K562 (cell line): ENCODE results near the gene XAB2. TPM values are rescaled to one million over a fixed set of nuclear protein-coding genes. Genes with fewer than 3 reads are reported as not detected.
A peak's percentile ranks its signal among the peaks of the same experiment; 100 is the strongest.

Experiments
- ATAC-seq: fragments of 200-7000 bp; cut with Tn5 transposase; 3 replicates; pipeline ENCODE4 v1.9.1; 2020; ENCODE audit warnings: moderate library complexity
- BruUV-seq: library from RNA; stranded (reverse); fragments of 400-500 nt; replicated peaks from 2 replicates; lab custom pipeline; 2021; lab: Mats Ljungman, UMichigan
- CTCF ChIA-PET: fragments of 300-600 bp; formaldehyde crosslinking; extraction: SDS; loops from one replicate; lab custom pipeline; 2021; ENCODE audit warnings: low intra/inter-chr PET ratio; lab: Yijun Ruan, JAX
- POLR2A ChIA-PET: fragments of 300-600, 350-650 bp; sonication (Branson Sonifier 250); formaldehyde crosslinking; extraction: SDS; loops from one replicate; lab custom pipeline; 2021; ENCODE audit warnings: antibody characterized with exemption, inconsistent platforms; lab: Yijun Ruan, JAX
- DNase-seq, 4 experiments: peaks; one replicate each; pipeline versions ENCODE4 v3.0.0 to v3.0.0-alpha.2; 2011 to 2018; ENCODE audit warnings: low spot score in 3 of 4, mixed read lengths in 3 of 4; ENCODE audit errors: extremely low read depth in 1 of 4
- FAIRE-seq: peaks from 2 replicates; lab custom pipeline; 2011; peaks lifted over from hg19 to GRCh38; lab: Jason Lieb, UNC
- H2AFZ ChIP-seq: 2 replicates; pipeline ENCODE4 v1.6.0; 2011; ENCODE audit warnings: low read depth, low read length, control low read depth, inconsistent platforms
- H3K27ac ChIP-seq: fragments of 200-600 bp; 3 replicates; pipeline ENCODE4 v1.8.0; 2011; ENCODE audit warnings: low read depth, mild to moderate bottlenecking, control low read depth, inconsistent platforms, low read length, moderate library complexity, mixed read lengths; ENCODE audit errors: extremely low read depth
- H3K27me3 ChIP-seq, 2 experiments: fragments of 300-600 bp in 1 of 2; 2 replicates in 1 of 2; 3 replicates in 1 of 2; pipeline versions ENCODE4 v1.6.0 to v1.8.0; 2011; ENCODE audit warnings: inconsistent platforms in 2 of 2, low read length in 2 of 2, mild to moderate bottlenecking in 1 of 2, mixed read lengths in 1 of 2, moderate library complexity in 1 of 2; ENCODE audit not compliant: control insufficient read depth in 2 of 2, insufficient read depth in 2 of 2
- H3K36me3 ChIP-seq: fragments of 300-600 bp; 3 replicates; pipeline ENCODE4 v1.8.0; 2011; ENCODE audit warnings: mild to moderate bottlenecking, low read length, inconsistent platforms; ENCODE audit not compliant: control insufficient read depth, insufficient read depth
- H3K4me1 ChIP-seq, 2 experiments: fragments of 200-600 bp in 1 of 2; replicated peaks in 1 of 2; 2 replicates in 1 of 2; 3 replicates in 1 of 2; pipeline versions ENCODE4 v1.5.1 to v1.8.0; 2011; ENCODE audit warnings: inconsistent platforms in 2 of 2, low read length in 2 of 2, mild to moderate bottlenecking in 1 of 2, mixed read lengths in 1 of 2, moderate library complexity in 1 of 2; ENCODE audit not compliant: control insufficient read depth in 2 of 2, insufficient read depth in 2 of 2
- H3K4me2 ChIP-seq: 2 replicates; pipeline ENCODE4 v1.6.1; 2011; ENCODE audit warnings: low read length, control low read depth, inconsistent platforms, mixed read lengths; ENCODE audit not compliant: insufficient read depth
- H3K4me3 ChIP-seq: fragments of 200-600 bp; sonication (generic), shearing (Covaris generic); 2 replicates; pipeline ENCODE4 v1.5.1; 2016; ENCODE audit warnings: control low read depth, inconsistent platforms
- H3K79me2 ChIP-seq: fragments of 200-600 bp; 3 replicates; pipeline ENCODE4 v1.8.0; 2011; ENCODE audit warnings: low read length, inconsistent platforms; ENCODE audit not compliant: control insufficient read depth, insufficient read depth
- H3K9ac ChIP-seq, 2 experiments: 2 replicates each; pipeline versions ENCODE4 v1.6.0 to v1.6.1; 2011; ENCODE audit warnings: low read depth in 2 of 2, low read length in 2 of 2, control low read depth in 1 of 2, inconsistent platforms in 1 of 2, mild to moderate bottlenecking in 1 of 2, mixed read lengths in 1 of 2; ENCODE audit not compliant: insufficient read depth in 1 of 2
- H3K9me1 ChIP-seq: one replicate; pipeline ENCODE4 v1.6.0; 2011; ENCODE audit warnings: inconsistent platforms, mild to moderate bottlenecking, low read length, moderate library complexity; ENCODE audit not compliant: control insufficient read depth, insufficient read depth
- H3K9me3 ChIP-seq: replicated peaks from 2 replicates; pipeline ENCODE4 v1.5.1; 2011; ENCODE audit warnings: low read depth, low read length, inconsistent platforms; ENCODE audit not compliant: control insufficient read depth, insufficient read depth
- H4K20me1 ChIP-seq: replicated peaks from 2 replicates; pipeline ENCODE4 v1.6.1; 2011; ENCODE audit warnings: low read length, inconsistent platforms, mixed read lengths; ENCODE audit not compliant: control insufficient read depth, insufficient read depth
- ARHGAP35 ChIP-seq: fragments of 450-650 bp; IDR thresholded peaks from 2 replicates; pipeline ENCODE4 v1.6.1; 2018; ENCODE audit not compliant: partially characterized antibody
- E2F8 ChIP-seq: fragments of 450-650 bp; IDR thresholded peaks from 2 replicates; pipeline ENCODE4 v1.7.1; 2018; ENCODE audit warnings: mild to moderate bottlenecking, low read depth; ENCODE audit not compliant: partially characterized antibody
- LCOR ChIP-seq: sonication (generic); formaldehyde crosslinking; IDR thresholded peaks from 2 replicates; pipeline ENCODE4 v1.8.0; 2022; ENCODE audit warnings: mild to moderate bottlenecking, missing genetic modification reagents
- NCOA1 ChIP-seq: fragments of 450-650 bp; IDR thresholded peaks from 2 replicates; pipeline ENCODE4 v1.6.1; 2016; ENCODE audit warnings: low read depth
- POLR2G ChIP-seq: fragments of 200-400 bp; formaldehyde crosslinking; IDR thresholded peaks from 2 replicates; pipeline ENCODE4 v1.6.1; 2017; ENCODE audit warnings: low read depth, mild to moderate bottlenecking, antibody characterized with exemption, low read length, moderate library complexity
- PTBP1 ChIP-seq: fragments of 200-400 bp; formaldehyde crosslinking; IDR thresholded peaks from 2 replicates; pipeline ENCODE4 v1.6.1; 2017; ENCODE audit warnings: low read depth, low read length
- RBFOX2 ChIP-seq: fragments of 200-400 bp; formaldehyde crosslinking; IDR thresholded peaks from 2 replicates; pipeline ENCODE4 v1.6.1; 2017; ENCODE audit warnings: low read depth, mild to moderate bottlenecking, low read length, moderate library complexity
- RBM15 ChIP-seq: fragments of 200-400 bp; formaldehyde crosslinking; IDR thresholded peaks from 2 replicates; pipeline ENCODE4 v1.6.1; 2018; ENCODE audit warnings: mild to moderate bottlenecking, low read length, moderate library complexity; ENCODE audit not compliant: insufficient read depth
- SRF ChIP-seq, 2 experiments: fragments of 250-450, 450-650 bp in 1 of 2; sonication (Bioruptor Pico) in 1 of 2; sonication (generic) in 1 of 2; formaldehyde crosslinking; IDR thresholded peaks; 2 replicates each; pipeline versions ENCODE4 v1.5.0 to v1.5.1; 2020 to 2022; ENCODE audit warnings: mild to moderate bottlenecking in 1 of 2, missing genetic modification reagents in 1 of 2
- TSC22D4 ChIP-seq: fragments of 450-650 bp; IDR thresholded peaks from 2 replicates; pipeline ENCODE4 v1.6.1; 2016; ENCODE audit warnings: missing genetic modification characterization, missing biosample characterization, control low read depth
- ZKSCAN1 ChIP-seq: fragments of 150-350 bp; IDR thresholded peaks from 2 replicates; pipeline ENCODE4 v1.6.1; 2016; ENCODE audit warnings: low read depth, low read length
- WGBS: fragments of 100-300 bp; shearing (Covaris generic); methylation state at CpG from one replicate; pipeline ENCODE4 v1.1.6; 2016; ENCODE audit warnings: low coverage, mixed read lengths; ENCODE audit not compliant: insufficient coverage; ENCODE audit errors: missing lambda C conversion rate; 5-methylcytosine and 5-hydroxymethylcytosine counted together
- in situ Hi-C: fragments of 300-500 bp; cut with MboI; formaldehyde crosslinking; loops from 4 replicates; pipeline ENCODE4 v1.15.0; 2018; ENCODE audit warnings: inconsistent platforms, mixed read lengths
- intact Hi-C: fragments of 100-400 bp; cut with micrococcal nuclease; formaldehyde crosslinking; loops from 2 replicates; pipeline ENCODE4 v1.14.2; 2022
- polyA plus RNA-seq, 8 experiments: library from polyadenylated mRNA; depleted of rRNA in 4 of 8; stranded (reverse) in 5 of 8; unstranded in 3 of 8; fragments of >200 nt; fragmentation: Nextera tagmentation in 2 of 8; fragmentation: Illumina TruSeq in 1 of 8; extraction: Ambion mirVana in 2 of 8; extraction: Trizol in 1 of 8; gene quantifications; 2 replicates each; pipeline versions ENCODE4 v1.2.1 to v1.2.3, GENCODE V29; 2011 to 2014; ENCODE audit warnings: inconsistent platforms in 1 of 8, missing spikeins in 1 of 8
- total RNA-seq, 7 experiments: library from RNA; depleted of rRNA in 6 of 7; stranded (reverse); fragments of >200 nt in 6 of 7; fragmentation: Illumina TruSeq in 2 of 7; extraction: Trizol in 2 of 7; gene quantifications; 2 replicates each; pipeline versions ENCODE4 v1.2.1 to v1.2.3, GENCODE V29; 2011 to 2021; ENCODE audit warnings: low replicate concordance in 1 of 7

Gene XAB2
- total and polyA plus RNA-seq, 9 of the 15 experiments (the other 6 are each of a cell fraction or from before 2014, with no cell fraction given), result 0.21 to 58.3 (median 20.0) TPM

DNA sequence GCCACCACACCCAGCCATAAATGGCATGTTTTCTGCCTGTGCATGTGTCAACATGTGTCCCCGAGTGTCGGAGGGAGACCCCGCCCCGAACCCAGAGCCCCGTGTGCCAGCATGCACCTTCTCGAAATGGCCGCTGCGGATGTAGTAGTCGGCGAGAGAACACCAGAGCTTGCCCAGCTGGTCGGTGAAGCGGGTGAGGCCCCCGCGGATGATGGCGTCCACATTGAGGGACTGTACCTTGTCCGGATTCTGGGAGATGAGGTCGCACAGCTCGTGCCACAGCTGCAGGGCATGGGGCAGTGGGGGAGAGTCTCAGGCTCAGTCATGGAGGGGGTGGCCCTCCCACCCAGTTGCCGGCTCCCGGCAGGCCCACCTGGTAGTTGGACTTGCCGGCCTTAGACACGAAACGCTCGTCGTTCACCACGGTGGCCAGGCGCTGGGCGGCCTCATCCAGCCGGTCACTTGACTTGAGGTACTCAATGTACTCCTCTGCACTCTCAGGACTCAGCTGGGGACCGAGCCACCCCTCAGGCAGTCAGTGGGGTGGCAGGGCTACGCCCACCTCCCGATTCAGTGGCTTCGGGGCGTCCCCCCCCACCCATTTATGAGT is 3.5 kb downstream of the XAB2 start:
- ChIA-PET POLR2A (interaction anchor here (0.6 kb wide), 1 partner anchor 244 kb away, joined by 3 read pairs; no protein-coding TSS in a partner anchor), CTCF (no interaction called here)
- DNase-seq (no peak), ATAC-seq (no peak), FAIRE-seq (no peak)
- H2AFZ ChIP-seq, result no peak overlapping the region
- H3K4me2 ChIP-seq, result no peak overlapping the region
- no TSS peak for BruUV-seq
- no peak overlapping the region for H3K4me3 ChIP-seq
- H3K36me3 ChIP-seq, result peaks cover 59% of the 10 kb centered on the region; the same call in 2 of the 3 replicates
- H3K4me1 ChIP-seq, result peaks cover 8 to 30% of the 10 kb centered on the region in 2 experiments; a peak in 4 of 5 replicates
- 95% methylated on average over 24 of the region's 34 CpGs for WGBS
- in situ Hi-C loops (no loop called here), intact Hi-C loops (no loop called here)
- peaks cover 46% of the 10 kb centered on the region for H3K79me2 ChIP-seq
- no peaks in the 10 kb centered on the region for H4K20me1 ChIP-seq
- H3K27ac ChIP-seq, result no peak overlapping the region
- no peaks in the 10 kb centered on the region for H3K9me3 ChIP-seq
- H3K9me1 ChIP-seq, result no peaks in the 10 kb centered on the region
- no peak overlapping the region for H3K9ac ChIP-seq
- no peaks in the 10 kb centered on the region for H3K27me3 ChIP-seq
- TF ChIP-seq LCOR (no peak), ARHGAP35 (no peak), NCOA1 (no peak), RBM15 (no peak), POLR2G (peak; percentile 41; the same call in 1 of the 2 replicates), TSC22D4 (tag) (no peak), ZKSCAN1 (no peak), E2F8 (no peak), SRF (CRISPR knock-in tag; IDR thresholded peaks at IDR 0.05) (no peak), PTBP1 (no peak), RBFOX2 (0 out of 2 replicates have a peak, but pooled peaks have one; percentile 26)
- TF ChIP-seq, all 486 proteins: peak for 2
